Right lobe of liver (tissue), 4 donors: ENCODE results near the gene NPHP3.

Experiments
- CTCF ChIP-seq, 4 donors: fragments of 200-600 bp in 3 of 4; fragments of 450-650 bp in 1 of 4; IDR thresholded peaks; one replicate each; pipeline versions ENCODE4 v1.5.1 to v1.8.0; 2016 to 2022; ENCODE audit warnings: antibody characterized with exemption in 4 of 4, mild to moderate bottlenecking in 2 of 4
- POLR2A ChIP-seq: fragments of 450-650 bp; IDR thresholded peaks from one replicate; pipeline ENCODE4 v1.6.1; 2017; ENCODE audit warnings: antibody characterized with exemption, mild to moderate bottlenecking
- donor health status: DM: no; HTN: no; CAD: no.
- donor health status: DM: no; HTN: no; CAD: no.
- donor health status: DM: no; HTN: yes; CAD: no.

GRCh38 chr3:132756108-132756650 is 34.0 kb upstream of the NPHP3 start:
- TF ChIP-seq CTCF (IDR thresholded peaks at IDR 0.05) (no peak), POLR2A (no peak)
